ENCODE measurements around the gene DLGAP4.

DLGAP4 gene

GRCh38 chr20:36478137-36478905 is 172.2 kb downstream of the DLGAP4 start:
- DNase-seq: no peak

- DNase-seq: no peak
Observed at GRCh38 chr20:36479938-36480337, 173.8 kb downstream of the DLGAP4 start.

DNA sequence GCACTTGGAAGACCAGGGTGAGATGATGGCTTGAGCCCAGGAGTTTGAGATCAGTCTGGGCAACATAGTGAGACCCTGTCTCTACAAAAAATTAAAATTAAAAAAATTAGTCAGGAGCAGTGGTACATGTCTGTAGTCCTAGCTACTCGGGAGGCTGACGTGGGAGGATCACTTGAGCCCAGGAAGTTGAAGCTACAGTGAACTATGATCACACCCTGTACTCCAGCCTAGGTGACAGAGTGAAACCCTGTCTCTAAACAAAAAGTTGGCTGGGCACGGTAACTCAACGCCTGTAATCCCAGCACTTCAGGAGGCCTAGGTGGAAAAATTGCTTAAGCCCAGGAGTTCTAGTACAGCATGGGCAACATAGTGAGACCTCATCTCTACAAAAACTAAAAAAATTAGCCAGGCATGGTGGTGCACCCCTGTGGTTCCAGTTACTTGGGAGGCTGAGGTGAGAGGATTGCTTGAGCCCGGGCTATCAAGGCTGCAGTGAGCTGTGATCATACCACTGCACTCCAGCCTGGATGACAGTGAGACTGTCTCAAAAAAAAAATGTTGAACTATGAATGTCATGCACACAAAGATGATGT is 174.4 kb downstream of the DLGAP4 start:
- no peak for DNase-seq

DNA sequence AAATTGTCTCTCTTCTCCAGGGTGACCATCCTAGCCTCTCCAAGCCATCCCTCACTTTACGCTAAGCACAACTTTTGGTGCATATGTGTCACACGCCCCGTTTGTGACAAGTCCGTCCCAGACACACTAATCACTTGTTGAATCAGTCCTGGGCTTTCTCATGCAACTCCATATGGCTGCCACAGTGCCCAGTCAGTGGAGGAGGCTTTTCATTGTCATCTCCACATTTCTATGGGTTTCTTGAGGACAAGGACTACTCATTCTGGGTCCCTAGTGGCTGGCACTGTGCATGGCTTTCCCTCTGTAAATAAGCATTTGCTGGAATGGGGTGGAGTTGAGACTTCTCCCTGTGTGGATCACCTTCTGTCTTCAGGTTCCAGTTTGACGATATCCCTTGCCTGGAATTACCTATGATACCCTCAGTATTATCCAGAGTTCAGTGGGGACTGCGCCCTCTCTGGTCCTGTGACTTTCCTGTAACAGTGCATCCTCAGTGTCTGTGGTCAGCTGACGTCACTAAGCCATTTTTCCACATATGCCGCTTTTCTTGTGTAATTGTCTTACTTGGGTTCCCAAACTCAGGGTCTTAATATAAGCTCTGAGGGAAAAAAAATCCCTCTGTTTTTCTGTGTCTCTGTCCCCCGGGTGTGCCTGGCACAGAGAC is 175.4 kb downstream of the DLGAP4 start:
- no peak for DNase-seq

GRCh38 chr20:36482044-36482473 is 175.9 kb downstream of the DLGAP4 start:
- DNase-seq: no peak

DNA sequence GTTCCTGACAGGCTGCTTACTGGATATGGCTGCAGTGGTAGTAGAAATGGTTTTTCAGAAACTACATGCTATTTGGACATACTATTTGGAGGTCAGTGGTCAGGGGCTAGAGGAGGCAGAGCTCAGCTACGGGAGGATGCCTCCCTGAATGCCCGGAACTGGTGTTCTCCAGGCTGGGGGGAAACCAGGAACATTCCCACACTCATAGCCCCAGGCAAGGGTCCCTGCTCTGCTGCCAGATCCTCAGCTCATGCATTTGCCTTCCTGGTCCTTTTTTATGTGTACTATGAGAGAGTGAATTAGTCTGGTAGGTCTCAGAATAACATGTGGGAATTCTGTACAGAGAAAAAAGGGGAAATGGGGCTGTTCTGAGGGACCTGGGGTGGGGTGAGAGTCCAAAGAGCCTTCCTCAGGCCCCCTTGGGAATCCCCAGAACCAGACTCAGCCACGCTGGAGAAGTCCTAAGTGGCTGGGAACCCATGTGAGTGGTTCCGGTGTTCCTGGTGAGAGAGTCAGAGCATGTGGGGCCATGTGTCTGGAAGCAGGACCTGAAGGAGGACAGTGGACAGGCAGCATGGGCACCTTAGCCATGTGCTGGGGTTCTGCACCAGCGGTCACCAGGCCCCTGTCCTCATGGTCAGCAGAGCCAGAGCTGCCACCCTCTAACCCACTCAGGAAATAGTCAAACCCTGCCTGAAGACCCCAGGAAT is 177.2 kb downstream of the DLGAP4 start:
- DNase-seq: no peak

DNA sequence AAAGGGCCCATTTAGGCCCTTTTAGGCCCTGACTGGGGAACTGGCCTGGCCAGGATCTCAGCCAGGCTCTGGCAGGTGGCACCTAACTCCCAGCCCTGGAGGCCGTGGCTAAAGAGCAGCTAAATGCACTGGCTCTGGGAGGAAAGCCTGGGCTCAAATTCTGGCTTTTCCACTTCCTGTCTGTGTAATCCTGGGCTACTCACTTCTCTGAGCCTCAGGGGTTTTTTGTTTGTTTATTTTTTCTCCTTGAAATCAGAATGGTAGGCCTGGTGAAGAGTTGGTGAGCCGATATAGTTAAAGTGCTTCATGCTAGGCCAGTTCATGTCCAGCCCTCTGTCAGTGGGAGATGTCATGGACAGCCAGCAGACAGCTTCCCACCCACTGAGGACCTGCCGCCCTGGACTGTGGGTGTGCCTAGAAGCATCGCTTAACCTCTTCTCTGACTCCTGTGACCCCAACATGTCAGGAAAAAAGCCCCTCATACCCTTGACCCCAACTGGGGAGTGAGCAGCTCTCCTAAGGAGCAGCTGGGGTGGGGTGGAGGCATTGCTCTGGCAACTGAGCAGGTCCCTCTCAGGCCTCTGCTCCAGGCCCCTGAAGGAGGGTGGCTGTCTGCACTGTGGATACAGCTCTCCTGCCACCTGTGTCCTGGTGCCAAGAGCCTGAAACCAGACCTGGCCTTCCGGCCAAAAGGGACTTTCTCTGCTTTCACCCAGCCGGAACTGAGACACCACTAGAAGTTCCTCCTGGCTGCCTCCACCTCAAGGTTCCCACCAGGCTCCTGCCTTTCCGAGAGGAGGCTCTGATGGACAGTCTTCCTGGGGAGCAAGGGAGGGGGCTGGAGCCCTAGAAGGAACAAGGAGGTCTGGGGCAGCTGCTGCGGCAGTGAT is 178.0 kb downstream of the DLGAP4 start:
- no peak for DNase-seq

- DNase-seq: no peak
Observed at GRCh38 chr20:36485286-36485685, 179.1 kb downstream of the DLGAP4 start.

GRCh38 chr20:36487069-36487468 is 180.9 kb downstream of the DLGAP4 start:
- no peak for DNase-seq

GRCh38 chr20:36490191-36490590 is 184.1 kb downstream of the DLGAP4 start:
- no peak for DNase-seq

DNA sequence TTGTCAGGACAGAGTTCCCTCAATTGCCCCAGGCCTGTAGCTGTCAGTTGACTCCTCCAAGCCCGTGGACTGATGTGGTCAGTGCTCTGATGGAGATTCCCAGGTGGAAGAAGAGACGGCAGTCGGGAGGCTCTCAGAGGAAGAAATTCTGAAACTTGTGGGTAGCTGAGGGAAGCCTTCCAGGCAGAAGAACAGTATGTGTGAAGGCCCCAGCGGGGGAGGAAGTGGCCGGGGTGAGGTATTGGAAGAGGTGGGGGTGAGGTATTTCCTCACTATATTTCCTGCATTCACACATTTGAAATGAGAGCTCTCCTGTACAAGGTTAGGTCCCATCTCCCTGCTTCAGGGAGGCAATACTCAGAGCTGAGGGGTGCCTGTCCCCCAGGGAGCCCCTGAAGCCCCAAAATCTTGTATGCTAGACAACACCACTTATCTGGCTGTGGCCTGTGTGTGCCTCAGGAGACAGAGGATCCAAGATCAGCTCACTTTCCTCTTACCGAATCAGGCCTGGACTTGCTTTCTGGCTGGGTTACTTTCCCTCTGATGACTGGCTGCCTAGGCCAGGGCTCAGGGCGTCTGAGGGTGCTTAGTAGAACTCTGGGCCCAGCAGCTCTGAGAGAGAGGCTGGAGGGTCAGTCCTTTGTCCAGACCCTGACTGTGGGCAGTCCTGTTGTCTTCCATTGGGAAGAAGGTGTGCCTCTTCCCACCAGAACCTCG is 185.9 kb downstream of the DLGAP4 start:
- DNase-seq: peak; percentile 52 to 63

DNA sequence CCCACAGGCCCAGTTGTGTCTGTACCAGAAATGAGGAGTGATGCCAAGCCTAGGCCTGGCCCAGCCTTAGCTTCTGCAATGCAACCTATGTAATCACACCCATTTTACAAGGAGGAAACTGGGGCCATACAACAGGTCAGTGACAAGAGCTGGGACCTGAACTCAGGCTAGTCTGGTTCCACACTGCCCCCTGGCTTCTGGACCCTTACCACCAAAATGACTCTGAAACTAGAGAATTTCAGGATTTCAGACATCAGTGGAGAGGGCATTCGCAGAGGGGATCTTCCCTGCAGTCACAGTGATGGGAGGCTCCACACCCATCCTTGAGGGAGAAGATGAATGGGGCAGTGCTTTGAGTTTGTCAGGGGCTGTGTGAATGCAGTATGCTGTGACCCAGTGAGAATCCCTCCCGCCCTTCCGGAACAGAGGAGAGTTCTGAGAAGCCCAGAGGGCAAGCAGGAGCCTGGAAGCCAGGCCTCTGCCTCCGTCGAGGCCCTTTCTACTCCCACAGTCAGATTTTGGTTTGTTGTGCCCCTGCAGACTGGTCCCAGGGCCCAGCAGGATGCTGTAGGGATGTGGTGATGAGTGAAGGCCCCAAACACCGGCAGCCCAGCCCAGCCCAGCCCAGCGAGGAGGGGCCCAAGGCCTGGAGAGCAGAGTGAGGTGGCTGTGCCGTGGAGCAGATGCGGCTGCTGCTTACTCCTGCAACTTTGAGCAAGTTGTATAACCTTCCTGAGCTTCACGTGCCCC is 187.1 kb downstream of the DLGAP4 start:
- DNase-seq: no peak

- DNase-seq: no peak
Observed at GRCh38 chr20:36493801-36494114, 187.6 kb downstream of the DLGAP4 start.

DNA sequence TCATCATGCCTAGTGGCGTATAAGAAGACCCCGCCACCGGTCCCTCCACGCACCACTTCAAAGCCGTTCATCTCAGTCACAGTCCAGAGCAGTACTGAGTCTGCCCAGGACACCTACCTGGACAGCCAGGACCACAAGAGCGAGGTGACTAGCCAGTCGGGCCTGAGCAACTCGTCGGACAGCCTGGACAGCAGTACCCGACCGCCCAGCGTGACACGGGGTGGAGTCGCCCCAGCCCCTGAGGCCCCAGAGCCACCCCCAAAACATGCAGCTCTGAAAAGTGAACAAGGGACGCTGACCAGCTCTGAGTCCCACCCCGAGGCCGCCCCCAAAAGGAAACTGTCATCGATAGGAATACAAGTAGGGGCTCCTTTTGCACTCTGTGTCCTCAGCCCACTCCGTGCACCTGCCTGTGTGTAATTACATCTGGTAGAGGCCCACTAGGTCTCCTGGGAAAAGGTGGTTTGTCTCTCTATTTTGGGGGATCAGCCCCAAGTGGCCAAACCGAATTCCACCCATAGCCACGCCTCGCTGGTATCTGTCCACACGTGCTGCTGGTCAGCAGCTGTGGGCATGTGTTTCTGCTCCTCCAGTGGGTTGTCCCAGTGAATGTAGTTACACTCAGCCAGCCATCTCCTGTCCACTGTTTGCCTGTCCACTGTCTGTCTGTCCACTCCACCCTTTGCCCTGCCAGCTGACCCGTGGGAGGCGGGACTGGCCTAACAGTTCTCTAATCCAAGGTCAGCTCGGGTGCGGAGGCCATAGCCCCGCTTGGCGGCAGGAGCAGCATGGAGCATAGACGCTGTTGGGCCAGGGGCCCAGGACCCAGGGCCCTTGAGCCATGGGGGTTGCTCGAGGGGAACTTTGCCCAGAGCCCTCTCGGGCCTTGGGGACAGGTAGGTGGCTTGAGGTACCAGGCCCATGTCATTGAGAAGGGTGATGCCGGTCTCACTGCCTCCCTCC is 190.8 kb downstream of the DLGAP4 start:
- DNase-seq: no peak

DNA sequence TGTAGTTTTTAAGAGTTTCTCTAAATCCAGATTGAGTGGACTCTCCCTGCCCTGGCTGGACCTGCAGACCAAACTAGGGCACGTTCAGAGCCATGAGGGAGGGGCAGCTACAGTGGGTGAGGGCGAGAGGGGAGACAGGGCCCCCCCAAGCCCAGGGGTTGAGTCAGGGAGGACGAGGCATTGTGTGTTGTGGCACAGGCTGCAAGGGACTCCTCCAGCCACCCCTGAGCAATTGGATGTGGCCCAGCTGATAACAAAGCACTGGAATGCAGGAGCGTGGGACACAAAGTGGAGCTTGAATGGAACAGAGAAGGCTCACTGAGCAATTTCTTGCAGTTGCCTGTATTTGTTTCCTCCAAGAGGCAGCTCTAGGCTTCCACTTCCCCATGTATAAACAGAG is 191.7 kb downstream of the DLGAP4 start:
- DNase-seq: no peak

- no peak for DNase-seq
Observed at GRCh38 chr20:36498386-36499179, 192.4 kb downstream of the DLGAP4 start.

GRCh38 chr20:36499211-36499610 is 193.1 kb downstream of the DLGAP4 start:
- DNase-seq: no peak

DNA sequence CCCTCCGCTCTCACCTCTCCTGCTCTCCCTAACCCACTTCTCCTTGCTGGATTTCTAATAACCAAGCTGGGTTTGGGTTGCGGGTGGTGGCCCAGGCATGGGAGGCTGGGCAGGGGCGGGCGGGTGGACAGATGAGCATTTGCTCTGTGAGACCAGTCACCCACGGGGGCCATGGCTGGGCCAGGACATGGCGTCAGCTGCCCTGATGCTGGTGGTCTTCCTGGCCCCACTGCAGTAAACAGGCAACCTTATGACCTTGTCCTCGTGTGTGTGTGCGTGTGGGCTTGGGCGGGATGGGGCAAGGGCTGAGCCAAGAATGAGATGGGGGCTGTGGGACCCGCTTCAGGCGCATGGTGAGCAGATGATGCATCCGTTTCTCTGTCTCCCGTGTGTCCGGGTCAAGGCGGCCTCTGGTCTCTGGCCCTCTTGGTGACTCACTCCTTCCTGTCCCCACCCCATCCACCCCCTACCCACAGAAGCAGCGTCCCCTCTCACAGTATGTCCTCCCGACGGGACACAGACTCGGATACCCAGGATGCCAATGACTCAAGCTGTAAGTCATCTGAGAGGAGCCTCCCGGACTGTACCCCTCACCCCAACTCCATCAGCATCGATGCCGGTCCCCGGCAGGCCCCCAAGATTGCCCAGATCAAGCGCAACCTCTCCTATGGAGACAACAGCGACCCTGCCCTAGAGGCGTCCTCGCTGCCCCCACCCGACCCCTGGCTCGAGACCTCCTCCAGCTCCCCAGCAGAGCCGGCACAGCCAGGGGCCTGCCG is 193.8 kb downstream of the DLGAP4 start:
- no peak for DNase-seq

All from CD4-positive, alpha-beta T cell treated with Interleukin-4 for 1 hour (primary cell).